K562 (cell line): ENCODE measurements around the gene MATN1. TPM values are rescaled to one million over a fixed set of nuclear protein-coding genes. Genes with fewer than 3 reads are reported as not detected.
A peak's percentile ranks its signal among the peaks of the same experiment; 100 is the strongest.

Experiments used
- CBFB ChIP-seq: sonication (generic); formaldehyde crosslinking; IDR thresholded peaks from 2 replicates; pipeline ENCODE4 v1.4.0; 2020; ENCODE audit warnings: mild to moderate bottlenecking, missing genetic modification reagents
- CBX2 ChIP-seq: fragments of 200-600 bp; sonication (generic); IDR thresholded peaks from one replicate; pipeline ENCODE4 v1.6.1; 2012; ENCODE audit warnings: mild to moderate bottlenecking, low read length, inconsistent platforms; ENCODE audit not compliant: insufficient read depth, poor library complexity, severe bottlenecking
- CC2D1A ChIP-seq: fragments of 450-650 bp; IDR thresholded peaks from 2 replicates; pipeline ENCODE4 v1.6.1; 2017; ENCODE audit warnings: mild to moderate bottlenecking
- FOS ChIP-seq: IDR thresholded peaks from 3 replicates; pipeline ENCODE4 v1.6.1; 2011; ENCODE audit not compliant: insufficient read length; ENCODE audit errors: extremely low read depth
- L3MBTL2 ChIP-seq: fragments of 450-650 bp; IDR thresholded peaks from 2 replicates; pipeline ENCODE4 v1.6.1; 2016; ENCODE audit warnings: mild to moderate bottlenecking, moderate library complexity
- MCM2 ChIP-seq: fragments of 450-650 bp; IDR thresholded peaks from 2 replicates; pipeline ENCODE4 v1.6.1; 2017; ENCODE audit warnings: low read depth, mild to moderate bottlenecking
- MCM7 ChIP-seq, 2 experiments: fragments of 450-650 bp; IDR thresholded peaks; 2 replicates each; pipeline ENCODE4 v1.6.1; 2016 to 2018
- NBN ChIP-seq: fragments of 450-650 bp; IDR thresholded peaks from 2 replicates; pipeline ENCODE4 v1.6.1; 2016; ENCODE audit warnings: low read depth, mild to moderate bottlenecking
- NFIC ChIP-seq: fragments of 450-650 bp; IDR thresholded peaks from 2 replicates; pipeline ENCODE4 v1.6.1; 2017; ENCODE audit warnings: mild to moderate bottlenecking, inconsistent platforms
- NFRKB ChIP-seq: fragments of 450-650 bp; IDR thresholded peaks from 2 replicates; pipeline ENCODE4 v1.6.1; 2016; ENCODE audit warnings: low read depth
- NONO ChIP-seq, 2 experiments: fragments of 200-400 bp in 1 of 2; fragments of 450-650 bp in 1 of 2; formaldehyde crosslinking in 1 of 2; IDR thresholded peaks; 2 replicates each; pipeline ENCODE4 v1.6.1; 2017; ENCODE audit warnings: low read depth in 2 of 2, mild to moderate bottlenecking in 2 of 2, moderate library complexity in 2 of 2, low read length in 1 of 2
- PATZ1 ChIP-seq: fragments of 250-450 bp; sonication (Bioruptor Pico); IDR thresholded peaks from 2 replicates; pipeline ENCODE4 v1.5.0; 2020; ENCODE audit warnings: mild to moderate bottlenecking, borderline replicate concordance
- POU5F1 ChIP-seq: fragments of 150-350 bp; IDR thresholded peaks from 2 replicates; pipeline ENCODE4 v1.6.1; 2014; ENCODE audit warnings: borderline replicate concordance, low read length, low read depth, mild to moderate bottlenecking; ENCODE audit not compliant: partially characterized antibody
- RAD51 ChIP-seq: fragments of 450-650 bp; IDR thresholded peaks from 2 replicates; pipeline ENCODE4 v1.7.1; 2016; ENCODE audit warnings: low read depth, mild to moderate bottlenecking, borderline replicate concordance
- RB1 ChIP-seq: fragments of 450-650 bp; IDR thresholded peaks from 2 replicates; pipeline ENCODE4 v1.6.1; 2017; ENCODE audit warnings: low read depth, mild to moderate bottlenecking
- RFX1 ChIP-seq: fragments of 450-650 bp; IDR thresholded peaks from 2 replicates; pipeline ENCODE4 v1.6.1; 2016; ENCODE audit warnings: mild to moderate bottlenecking, moderate library complexity
- ZBTB26 ChIP-seq: fragments of 450-650 bp; formaldehyde crosslinking; IDR thresholded peaks from 2 replicates; pipeline ENCODE4 v1.4.0; 2022; ENCODE audit warnings: missing genetic modification characterization
- ZC3H8 ChIP-seq: fragments of 450-650 bp; IDR thresholded peaks from 2 replicates; pipeline ENCODE4 v1.6.1; 2017
- ZNF311 ChIP-seq: fragments of 250-450 bp; sonication (Bioruptor Pico); IDR thresholded peaks from 2 replicates; pipeline ENCODE4 v1.4.0; 2020; ENCODE audit warnings: mild to moderate bottlenecking, moderate library complexity
- polyA plus RNA-seq, 8 experiments: library from polyadenylated mRNA; depleted of rRNA in 4 of 8; stranded (reverse) in 5 of 8; unstranded in 3 of 8; fragments of >200 nt; fragmentation: Nextera tagmentation in 2 of 8; fragmentation: Illumina TruSeq in 1 of 8; extraction: Ambion mirVana in 2 of 8; extraction: Trizol in 1 of 8; gene quantifications; 2 replicates each; pipeline versions ENCODE4 v1.2.1 to v1.2.3, GENCODE V29; 2011 to 2014; ENCODE audit warnings: inconsistent platforms in 1 of 8, missing spikeins in 1 of 8
- total RNA-seq, 7 experiments: library from RNA; depleted of rRNA in 6 of 7; stranded (reverse); fragments of >200 nt in 6 of 7; fragmentation: Illumina TruSeq in 2 of 7; extraction: Trizol in 2 of 7; gene quantifications; 2 replicates each; pipeline versions ENCODE4 v1.2.1 to v1.2.3, GENCODE V29; 2011 to 2021; ENCODE audit warnings: low replicate concordance in 1 of 7
- TF ChIP-seq, protein P1 (sequence below): fragments of 250-450 bp; sonication (Bioruptor Pico); IDR thresholded peaks from 2 replicates; pipeline ENCODE4 v1.5.0; 2021
- TF ChIP-seq, protein P2 (sequence below), 2 experiments: fragments of 450-650 bp; conservative IDR thresholded peaks; 2 replicates each; pipeline ENCODE4 v1.6.1; 2017; ENCODE audit warnings: mild to moderate bottlenecking in 2 of 2, moderate library complexity in 2 of 2

Gene MATN1
- total and polyA plus RNA-seq, 9 of the 15 experiments (the other 6 are each of a cell fraction or from before 2014, with no cell fraction given), result 0.10 to 2.3 (median 1.2) TPM

GRCh38 chr1:30768830-30769718 lies 45.7 kb upstream of the MATN1 start (continued):
- peak; percentile 99 for TF ChIP-seq NFIC
- TF ChIP-seq RFX1, result no peak
- peak in 1 of 2 experiments; percentile 98; a peak in 2 of 4 replicates for TF ChIP-seq MCM7 (IDR thresholded peaks at IDR 0.05)
- peak; percentile 99 for TF ChIP-seq CBFB (CRISPR knock-in tag)
- no peak for TF ChIP-seq POU5F1
- peak in 1 of 2 experiments; percentile 96; a peak in 2 of 4 replicates for TF ChIP-seq NONO (IDR thresholded peaks at IDR 0.05; ENCODE audit: low read depth in 2 of 2, low read length in 1 of 2)
- TF ChIP-seq ZBTB26 (CRISPR knock-in tag), result peak; percentile 97
- TF ChIP-seq FOS, result peak; percentile 47
- TF ChIP-seq MCM2, result no peak
- TF ChIP-seq ZC3H8, result peak; percentile 85; the same call in 1 of the 2 replicates
- TF ChIP-seq, protein P1, sequence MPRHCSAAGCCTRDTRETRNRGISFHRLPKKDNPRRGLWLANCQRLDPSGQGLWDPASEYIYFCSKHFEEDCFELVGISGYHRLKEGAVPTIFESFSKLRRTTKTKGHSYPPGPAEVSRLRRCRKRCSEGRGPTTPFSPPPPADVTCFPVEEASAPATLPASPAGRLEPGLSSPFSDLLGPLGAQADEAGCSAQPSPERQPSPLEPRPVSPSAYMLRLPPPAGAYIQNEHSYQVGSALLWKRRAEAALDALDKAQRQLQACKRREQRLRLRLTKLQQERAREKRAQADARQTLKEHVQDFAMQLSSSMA (CRISPR knock-in tag), result peak; percentile 48; the same call in 1 of the 2 replicates
- no peak; the same call in 1 of the 2 replicates for TF ChIP-seq RB1
- peak; percentile 88 for TF ChIP-seq NFRKB
- TF ChIP-seq CC2D1A, result peak; percentile 100
- peak; percentile 54 for TF ChIP-seq RAD51
- TF ChIP-seq CBX2, result no peak
- TF ChIP-seq, protein P2, sequence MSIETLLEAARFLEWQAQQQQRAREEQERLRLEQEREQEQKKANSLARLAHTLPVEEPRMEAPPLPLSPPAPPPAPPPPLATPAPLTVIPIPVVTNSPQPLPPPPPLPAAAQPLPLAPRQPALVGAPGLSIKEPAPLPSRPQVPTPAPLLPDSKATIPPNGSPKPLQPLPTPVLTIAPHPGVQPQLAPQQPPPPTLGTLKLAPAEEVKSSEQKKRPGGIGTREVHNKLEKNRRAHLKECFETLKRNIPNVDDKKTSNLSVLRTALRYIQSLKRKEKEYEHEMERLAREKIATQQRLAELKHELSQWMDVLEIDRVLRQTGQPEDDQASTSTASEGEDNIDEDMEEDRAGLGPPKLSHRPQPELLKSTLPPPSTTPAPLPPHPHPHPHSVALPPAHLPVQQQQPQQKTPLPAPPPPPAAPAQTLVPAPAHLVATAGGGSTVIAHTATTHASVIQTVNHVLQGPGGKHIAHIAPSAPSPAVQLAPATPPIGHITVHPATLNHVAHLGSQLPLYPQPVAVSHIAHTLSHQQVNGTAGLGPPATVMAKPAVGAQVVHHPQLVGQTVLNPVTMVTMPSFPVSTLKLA (conservative IDR thresholded peaks at IDR 0.05), result peak; percentile 64 to 92; a peak in 3 of 4 replicates
- peak; percentile 88; the same call in 1 of the 2 replicates for TF ChIP-seq ZNF311
- peak; percentile 100 for TF ChIP-seq NBN
- TF ChIP-seq L3MBTL2, result peak; percentile 99
- TF ChIP-seq PATZ1, result peak; percentile 72
